H9 (cell line): ENCODE data around the gene ASTN2. TPM values are rescaled to one million over a fixed set of nuclear protein-coding genes. Genes with fewer than 3 reads are reported as not detected.

Source experiments
- DNase-seq: peaks from one replicate; pipeline ENCODE4 v3.0.0-alpha.2; 2017
- H2AFZ ChIP-seq: one replicate; pipeline ENCODE4 v1.6.1; 2013; ENCODE audit warnings: mild to moderate bottlenecking, low read length, control low read depth, moderate library complexity
- H2AK5ac ChIP-seq: 2 replicates; pipeline ENCODE4 v1.6.1; 2013; ENCODE audit warnings: low read length, control low read depth, mixed read lengths; ENCODE audit not compliant: insufficient read length
- H2BK120ac ChIP-seq: one replicate; pipeline ENCODE4 v1.6.1; 2013; ENCODE audit warnings: low read depth, mild to moderate bottlenecking, low read length, control low read depth, inconsistent platforms; ENCODE audit not compliant: poor library complexity, severe bottlenecking
- H2BK12ac ChIP-seq: 2 replicates; pipeline ENCODE4 v1.6.1; 2013; ENCODE audit warnings: low read length, control low read depth, mixed read lengths, low read depth; ENCODE audit not compliant: insufficient read length
- H2BK15ac ChIP-seq: 2 replicates; pipeline ENCODE4 v1.6.1; 2013; ENCODE audit warnings: low read depth, low read length, control low read depth
- H2BK20ac ChIP-seq: one replicate; pipeline ENCODE4 v1.6.1; 2013; ENCODE audit warnings: low read depth, mild to moderate bottlenecking, low read length, control low read depth, inconsistent platforms; ENCODE audit not compliant: poor library complexity, severe bottlenecking
- H2BK5ac ChIP-seq: 2 replicates; pipeline ENCODE4 v1.6.1; 2013; ENCODE audit warnings: low read length, control low read depth, mixed read lengths; ENCODE audit not compliant: insufficient read length
- H3K14ac ChIP-seq: 2 replicates; pipeline ENCODE4 v1.6.1; 2013; ENCODE audit warnings: low read length, control low read depth; ENCODE audit not compliant: insufficient read depth
- H3K18ac ChIP-seq: 2 replicates; pipeline ENCODE4 v1.6.1; 2013; ENCODE audit warnings: low read depth, mild to moderate bottlenecking, mixed read lengths, low read length, control low read depth; ENCODE audit not compliant: insufficient read length
- H3K23ac ChIP-seq: 2 replicates; pipeline ENCODE4 v1.6.1; 2013; ENCODE audit warnings: low read length, control low read depth, mixed read lengths, low read depth; ENCODE audit not compliant: insufficient read length
- H3K23me2 ChIP-seq: 2 replicates; pipeline ENCODE4 v1.6.1; 2013; ENCODE audit warnings: low read depth, mild to moderate bottlenecking, mixed read lengths, low read length, control low read depth; ENCODE audit not compliant: insufficient read length, poor library complexity, severe bottlenecking
- H3K27ac ChIP-seq: 2 replicates; pipeline ENCODE4 v1.5.1; 2013; ENCODE audit warnings: low read length, control low read depth, mixed read lengths, low read depth; ENCODE audit not compliant: insufficient read length
- H3K27me3 ChIP-seq: 2 replicates; pipeline ENCODE4 v1.6.1; 2013; ENCODE audit warnings: low read length, control low read depth, inconsistent platforms; ENCODE audit not compliant: insufficient read depth
- H3K4ac ChIP-seq: 2 replicates; pipeline ENCODE4 v1.6.1; 2013; ENCODE audit warnings: low read depth, mild to moderate bottlenecking, control low read depth, inconsistent platforms, low read length, moderate library complexity
- H3K4me1 ChIP-seq: 2 replicates; pipeline ENCODE4 v1.6.1; 2013; ENCODE audit warnings: low read length, control low read depth, inconsistent platforms; ENCODE audit not compliant: insufficient read depth
- H3K4me2 ChIP-seq: 2 replicates; pipeline ENCODE4 v1.6.1; 2013; ENCODE audit warnings: low read length, control low read depth, mixed read lengths; ENCODE audit not compliant: insufficient read length, insufficient read depth
- H3K56ac ChIP-seq: 2 replicates; pipeline ENCODE4 v1.6.1; 2013; ENCODE audit warnings: low read depth, mild to moderate bottlenecking, mixed read lengths, low read length, control low read depth; ENCODE audit not compliant: insufficient read length
- H3K79me1 ChIP-seq: 2 replicates; pipeline ENCODE4 v1.6.1; 2013; ENCODE audit warnings: low read depth, mild to moderate bottlenecking, moderate library complexity, low read length, control low read depth, inconsistent platforms; ENCODE audit not compliant: insufficient read depth, poor library complexity, severe bottlenecking
- H3K79me2 ChIP-seq: 2 replicates; pipeline ENCODE4 v1.6.1; 2013; ENCODE audit warnings: low read length, control low read depth, inconsistent platforms; ENCODE audit not compliant: insufficient read depth
- H3K9ac ChIP-seq: 2 replicates; pipeline ENCODE4 v1.6.1; 2013; ENCODE audit warnings: low read length, control low read depth, mixed read lengths; ENCODE audit not compliant: insufficient read length; ENCODE audit errors: extremely low read depth
- H3K9me3 ChIP-seq: one replicate; pipeline ENCODE4 v1.6.1; 2013; ENCODE audit warnings: low read depth, low read length, inconsistent platforms; ENCODE audit not compliant: control insufficient read depth
- H3T11ph ChIP-seq: one replicate; pipeline ENCODE4 v1.6.1; 2013; ENCODE audit warnings: mild to moderate bottlenecking, low read length, control low read depth, inconsistent platforms
- H4K20me1 ChIP-seq: one replicate; pipeline ENCODE4 v1.6.1; 2013; ENCODE audit not compliant: control insufficient read depth, insufficient read length, insufficient read depth
- H4K5ac ChIP-seq: 2 replicates; pipeline ENCODE4 v1.6.1; 2013; ENCODE audit warnings: low read depth, mild to moderate bottlenecking, mixed read lengths, low read length, control low read depth; ENCODE audit not compliant: insufficient read length
- H4K8ac ChIP-seq: replicated peaks from 2 replicates; pipeline ENCODE4 v1.6.1; 2013; ENCODE audit warnings: low read length, control low read depth, mixed read lengths, low read depth; ENCODE audit not compliant: insufficient read length
- H4K91ac ChIP-seq: 2 replicates; pipeline ENCODE4 v1.6.1; 2013; ENCODE audit warnings: low read depth, mild to moderate bottlenecking, moderate library complexity, mixed read lengths, low read length, control low read depth; ENCODE audit not compliant: insufficient read length
- H3K27ac Mint-ChIP-seq, 3 experiments: 2 replicates in 2 of 3; 3 replicates in 1 of 3; pipeline ENCODE4 v1.8.0; 2020 to 2021; ENCODE audit warnings: mixed read lengths in 3 of 3, mild to moderate bottlenecking in 1 of 3, moderate library complexity in 1 of 3
- H3K27me3 Mint-ChIP-seq: 2 replicates; pipeline ENCODE4 v1.8.0; 2021; ENCODE audit warnings: low read depth, mild to moderate bottlenecking, moderate library complexity, mixed read lengths
- H3K36me3 Mint-ChIP-seq, 3 experiments: 2 replicates in 2 of 3; 3 replicates in 1 of 3; pipeline ENCODE4 v1.8.0; 2020 to 2021; ENCODE audit warnings: low read depth in 3 of 3, mixed read lengths in 3 of 3; ENCODE audit not compliant: insufficient read depth in 1 of 3
- H3K4me1 Mint-ChIP-seq, 2 experiments: 2 replicates each; pipeline ENCODE4 v1.8.0; 2020; ENCODE audit warnings: mixed read lengths in 2 of 2
- H3K4me3 Mint-ChIP-seq, 2 experiments: 2 replicates in 1 of 2; 3 replicates in 1 of 2; pipeline ENCODE4 v1.8.0; 2020 to 2021; ENCODE audit warnings: mild to moderate bottlenecking in 2 of 2, mixed read lengths in 2 of 2, moderate library complexity in 1 of 2
- H3K9me3 Mint-ChIP-seq, 2 experiments: 2 replicates in 1 of 2; 3 replicates in 1 of 2; pipeline ENCODE4 v1.8.0; 2020; ENCODE audit warnings: mild to moderate bottlenecking in 2 of 2, mixed read lengths in 2 of 2, moderate library complexity in 1 of 2
- CTCF ChIP-seq: fragments of 200-600 bp; sonication (generic); conservative IDR thresholded peaks from 3 replicates; pipeline ENCODE4 v1.8.0; 2021; ENCODE audit warnings: antibody characterized with exemption, mild to moderate bottlenecking
- WGBS: extraction: QIAGEN DNeasy Blood & Tissue Kit; methylation state at CpG from one replicate; pipeline ENCODE4 v1.1.7; 2013; ENCODE audit warnings: missing lambda C conversion rate, low lambda C conversion rate, mixed read lengths; ENCODE audit not compliant: insufficient read length; ENCODE audit errors: extremely low coverage; 5-methylcytosine and 5-hydroxymethylcytosine counted together
- total RNA-seq: library from RNA; stranded (reverse); gene quantifications from 2 replicates; pipeline ENCODE4 v1.2.1, GENCODE V29; 2021

The ASTN2 gene
- total RNA-seq, 1 experiment from 2014 or later, result 9.7 TPM

- no peaks in the 10 kb centered on the region for H3K79me1 ChIP-seq
- H2AK5ac ChIP-seq, result no peak overlapping the region
- Mint-ChIP-seq H3K27me3 (no peaks in the 10 kb centered on the region; the same call in 1 of the 2 replicates), H3K9me3 (no peaks in the 10 kb centered on the region), H3K36me3 (no peaks in the 10 kb centered on the region), H3K4me1 (peaks cover 5 to 6% of the 10 kb centered on the region in 2 experiments), H3K27ac (no peak overlapping the region), H3K4me3 (no peak overlapping the region)
- H3K23ac ChIP-seq, result no peak overlapping the region
- H3K9me3 ChIP-seq, result no peaks in the 10 kb centered on the region
- no peak overlapping the region for H2BK20ac ChIP-seq
- no peak overlapping the region for H4K91ac ChIP-seq
- H4K5ac ChIP-seq, result no peak overlapping the region
- DNase-seq, result peak; percentile 41
- no peaks in the 10 kb centered on the region for H3K79me2 ChIP-seq
- H3K4ac ChIP-seq, result no peak overlapping the region
- no peaks in the 10 kb centered on the region for H3K4me1 ChIP-seq
- H3K27ac ChIP-seq, result no peak overlapping the region
- H2BK5ac ChIP-seq, result no peak overlapping the region
- H2BK12ac ChIP-seq, result no peak overlapping the region
- H4K20me1 ChIP-seq, result no peaks in the 10 kb centered on the region
- H2BK15ac ChIP-seq, result no peak overlapping the region
- H3T11ph ChIP-seq, result no peak overlapping the region
- no peak overlapping the region for H3K56ac ChIP-seq
- H2BK120ac ChIP-seq, result no peak overlapping the region
- no peak overlapping the region for H4K8ac ChIP-seq
- H3K23me2 ChIP-seq, result no peaks in the 10 kb centered on the region
- no peak overlapping the region for H3K9ac ChIP-seq
- TF ChIP-seq CTCF, result peak; percentile 85
- H3K18ac ChIP-seq, result no peak overlapping the region
- H3K14ac ChIP-seq, result no peak overlapping the region
- no peak overlapping the region for H3K4me2 ChIP-seq
- no peak overlapping the region for H2AFZ ChIP-seq
- no CpG with 5 or more reads among the region's 7 CpGs for WGBS
- H3K27me3 ChIP-seq, result no peaks in the 10 kb centered on the region
These were observed 753.6 kb downstream of the ASTN2 start for GRCh38 chr9:116661037-116661954.
